HepG2 (cell line): ENCODE data around the gene SH3BP2. TPM values are rescaled to one million over a fixed set of nuclear protein-coding genes. Genes with fewer than 3 reads are reported as not detected.
A peak's percentile ranks its signal among the peaks of the same experiment; 100 is the strongest.

Source experiments
- FOSL2 ChIP-seq: sonication (generic); formaldehyde crosslinking; IDR thresholded peaks from 2 replicates; pipeline ENCODE4 v1.4.0; 2020; ENCODE audit warnings: missing genetic modification reagents
- HNRNPL ChIP-seq: fragments of 200-400 bp; formaldehyde crosslinking; IDR thresholded peaks from 2 replicates; pipeline ENCODE4 v1.6.1; 2017; ENCODE audit warnings: mild to moderate bottlenecking, low read depth, low read length
- KDM3A ChIP-seq: IDR thresholded peaks from 2 replicates; pipeline ENCODE4 v1.6.1; 2018; ENCODE audit warnings: low read depth, missing compliant biosample characterization
- MAFF ChIP-seq: IDR thresholded peaks from 2 replicates; pipeline ENCODE4 v1.6.1; 2011; ENCODE audit warnings: low read depth, low read length, improper control_type of control experiment
- POLR2A ChIP-seq, 2 experiments: IDR thresholded peaks; 2 replicates each; pipeline ENCODE4 v1.6.1; 2011; ENCODE audit warnings: low read depth in 2 of 2, low read length in 2 of 2, mild to moderate bottlenecking in 1 of 2, moderate library complexity in 1 of 2; ENCODE audit not compliant: insufficient read depth in 1 of 2
- TP53 ChIP-seq: sonication (generic); formaldehyde crosslinking; conservative IDR thresholded peaks from 2 replicates; pipeline ENCODE4 v1.4.0; 2020; ENCODE audit warnings: missing genetic modification reagents
- ZNF569 ChIP-seq: sonication (generic); formaldehyde crosslinking; IDR thresholded peaks from 2 replicates; pipeline ENCODE4 v1.5.0; 2020; ENCODE audit warnings: mild to moderate bottlenecking, missing genetic modification reagents, moderate library complexity, borderline replicate concordance
- polyA plus RNA-seq, 8 experiments: library from polyadenylated mRNA; depleted of rRNA in 3 of 8; stranded (reverse) in 7 of 8; unstranded in 1 of 8; fragments of >200 nt; fragmentation: Illumina TruSeq in 4 of 8; extraction: Trizol in 4 of 8; gene quantifications; 2 replicates each; pipeline versions ENCODE4 v1.2.1 to v1.2.3, GENCODE V29; 2011 to 2016; ENCODE audit warnings: low read depth in 4 of 8, missing spikeins in 1 of 8, mixed read lengths in 1 of 8; ENCODE audit not compliant: insufficient read depth in 1 of 8
- total RNA-seq, 5 experiments: library from RNA; depleted of rRNA; stranded (reverse); fragments of >200 nt; fragmentation: Illumina TruSeq; extraction: Trizol; gene quantifications; 2 replicates each; pipeline ENCODE4 v1.2.3, GENCODE V29; 2016; ENCODE audit warnings: low read depth in 1 of 5
- TF ChIP-seq, protein P1 (sequence below): sonication (generic); formaldehyde crosslinking; IDR thresholded peaks from 2 replicates; pipeline ENCODE4 v1.5.0; 2020; ENCODE audit warnings: mild to moderate bottlenecking, missing genetic modification reagents
- TF ChIP-seq, protein P2 (sequence below): IDR thresholded peaks from 2 replicates; pipeline ENCODE4 v1.6.1; 2012; ENCODE audit warnings: low read depth, low read length, improper control_type of control experiment
- TF ChIP-seq, protein P3 (sequence below): sonication (generic); formaldehyde crosslinking; IDR thresholded peaks from one replicate; pipeline ENCODE4 v1.5.1; 2020; ENCODE audit warnings: mild to moderate bottlenecking, missing genetic modification reagents; ENCODE audit errors: not compliant biosample characterization
- TF ChIP-seq, protein P4 (sequence below): sonication (generic); formaldehyde crosslinking; IDR thresholded peaks from 2 replicates; pipeline ENCODE4 v1.5.1; 2020; ENCODE audit warnings: missing genetic modification reagents, mild to moderate bottlenecking, borderline replicate concordance
- TF ChIP-seq, protein P5 (sequence below): sonication (generic); formaldehyde crosslinking; IDR thresholded peaks from 2 replicates; pipeline ENCODE4 v1.4.0; 2020; ENCODE audit warnings: mild to moderate bottlenecking, low read depth, missing genetic modification reagents

Gene SH3BP2
- total and polyA plus RNA-seq, 2 of the 13 experiments (the other 11 are each of a cell fraction or from before 2014, with no cell fraction given): 16.9 to 34.5 TPM

DNA sequence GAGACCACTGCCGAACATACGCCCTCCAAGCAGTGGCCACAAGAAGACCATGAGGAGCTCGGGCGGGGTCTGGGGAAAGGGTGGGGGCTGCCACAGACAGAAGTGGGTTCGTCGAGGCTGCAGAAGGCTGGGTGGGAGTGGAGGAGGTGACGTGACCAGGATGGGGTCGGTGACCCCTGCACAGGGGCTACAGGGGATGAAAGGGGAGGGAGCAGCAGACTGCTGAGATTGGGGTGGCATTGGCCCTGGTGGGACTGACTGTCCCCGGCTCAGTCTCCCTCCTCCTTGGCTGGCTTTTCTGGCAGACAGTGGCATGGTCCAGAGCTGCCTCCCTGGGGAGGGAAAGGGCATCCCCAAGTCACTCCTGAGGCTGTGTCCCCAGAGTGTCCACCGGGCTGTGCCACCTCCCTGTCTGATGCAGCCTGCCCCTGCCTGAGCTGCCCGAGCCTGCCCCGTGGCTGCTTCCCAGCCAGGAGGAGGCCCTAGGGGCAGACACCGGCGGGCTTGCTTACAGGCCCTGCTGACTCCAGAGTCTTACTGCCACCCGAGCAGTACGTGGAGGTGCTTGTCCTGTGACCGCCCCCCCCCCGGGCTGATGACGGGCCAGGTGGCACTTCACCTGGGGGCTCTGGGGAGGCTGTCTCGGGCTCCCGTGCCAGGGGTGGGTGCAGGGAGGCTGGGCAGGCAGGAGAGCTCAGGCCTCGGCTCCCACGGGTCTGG lies 7.2 kb downstream of the SH3BP2 start (continued):
- TF ChIP-seq, protein P1, sequence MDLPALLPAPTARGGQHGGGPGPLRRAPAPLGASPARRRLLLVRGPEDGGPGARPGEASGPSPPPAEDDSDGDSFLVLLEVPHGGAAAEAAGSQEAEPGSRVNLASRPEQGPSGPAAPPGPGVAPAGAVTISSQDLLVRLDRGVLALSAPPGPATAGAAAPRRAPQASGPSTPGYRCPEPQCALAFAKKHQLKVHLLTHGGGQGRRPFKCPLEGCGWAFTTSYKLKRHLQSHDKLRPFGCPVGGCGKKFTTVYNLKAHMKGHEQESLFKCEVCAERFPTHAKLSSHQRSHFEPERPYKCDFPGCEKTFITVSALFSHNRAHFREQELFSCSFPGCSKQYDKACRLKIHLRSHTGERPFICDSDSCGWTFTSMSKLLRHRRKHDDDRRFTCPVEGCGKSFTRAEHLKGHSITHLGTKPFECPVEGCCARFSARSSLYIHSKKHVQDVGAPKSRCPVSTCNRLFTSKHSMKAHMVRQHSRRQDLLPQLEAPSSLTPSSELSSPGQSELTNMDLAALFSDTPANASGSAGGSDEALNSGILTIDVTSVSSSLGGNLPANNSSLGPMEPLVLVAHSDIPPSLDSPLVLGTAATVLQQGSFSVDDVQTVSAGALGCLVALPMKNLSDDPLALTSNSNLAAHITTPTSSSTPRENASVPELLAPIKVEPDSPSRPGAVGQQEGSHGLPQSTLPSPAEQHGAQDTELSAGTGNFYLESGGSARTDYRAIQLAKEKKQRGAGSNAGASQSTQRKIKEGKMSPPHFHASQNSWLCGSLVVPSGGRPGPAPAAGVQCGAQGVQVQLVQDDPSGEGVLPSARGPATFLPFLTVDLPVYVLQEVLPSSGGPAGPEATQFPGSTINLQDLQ (CRISPR knock-in tag): 0 out of 2 replicates have a peak, but pooled peaks have one; percentile 11
- TF ChIP-seq KDM3A (CRISPR knock-in tag): no peak
- TF ChIP-seq, protein P2, sequence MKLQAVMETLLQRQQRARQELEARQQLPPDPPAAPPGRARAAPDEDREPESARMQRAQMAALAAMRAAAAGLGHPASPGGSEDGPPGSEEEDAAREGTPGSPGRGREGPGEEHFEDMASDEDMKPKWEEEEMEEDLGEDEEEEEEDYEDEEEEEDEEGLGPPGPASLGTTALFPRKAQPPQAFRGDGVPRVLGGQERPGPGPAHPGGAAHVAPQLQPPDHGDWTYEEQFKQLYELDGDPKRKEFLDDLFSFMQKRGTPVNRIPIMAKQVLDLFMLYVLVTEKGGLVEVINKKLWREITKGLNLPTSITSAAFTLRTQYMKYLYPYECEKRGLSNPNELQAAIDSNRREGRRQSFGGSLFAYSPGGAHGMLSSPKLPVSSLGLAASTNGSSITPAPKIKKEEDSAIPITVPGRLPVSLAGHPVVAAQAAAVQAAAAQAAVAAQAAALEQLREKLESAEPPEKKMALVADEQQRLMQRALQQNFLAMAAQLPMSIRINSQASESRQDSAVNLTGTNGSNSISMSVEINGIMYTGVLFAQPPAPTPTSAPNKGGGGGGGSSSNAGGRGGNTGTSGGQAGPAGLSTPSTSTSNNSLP: no peak
- TF ChIP-seq, protein P3, sequence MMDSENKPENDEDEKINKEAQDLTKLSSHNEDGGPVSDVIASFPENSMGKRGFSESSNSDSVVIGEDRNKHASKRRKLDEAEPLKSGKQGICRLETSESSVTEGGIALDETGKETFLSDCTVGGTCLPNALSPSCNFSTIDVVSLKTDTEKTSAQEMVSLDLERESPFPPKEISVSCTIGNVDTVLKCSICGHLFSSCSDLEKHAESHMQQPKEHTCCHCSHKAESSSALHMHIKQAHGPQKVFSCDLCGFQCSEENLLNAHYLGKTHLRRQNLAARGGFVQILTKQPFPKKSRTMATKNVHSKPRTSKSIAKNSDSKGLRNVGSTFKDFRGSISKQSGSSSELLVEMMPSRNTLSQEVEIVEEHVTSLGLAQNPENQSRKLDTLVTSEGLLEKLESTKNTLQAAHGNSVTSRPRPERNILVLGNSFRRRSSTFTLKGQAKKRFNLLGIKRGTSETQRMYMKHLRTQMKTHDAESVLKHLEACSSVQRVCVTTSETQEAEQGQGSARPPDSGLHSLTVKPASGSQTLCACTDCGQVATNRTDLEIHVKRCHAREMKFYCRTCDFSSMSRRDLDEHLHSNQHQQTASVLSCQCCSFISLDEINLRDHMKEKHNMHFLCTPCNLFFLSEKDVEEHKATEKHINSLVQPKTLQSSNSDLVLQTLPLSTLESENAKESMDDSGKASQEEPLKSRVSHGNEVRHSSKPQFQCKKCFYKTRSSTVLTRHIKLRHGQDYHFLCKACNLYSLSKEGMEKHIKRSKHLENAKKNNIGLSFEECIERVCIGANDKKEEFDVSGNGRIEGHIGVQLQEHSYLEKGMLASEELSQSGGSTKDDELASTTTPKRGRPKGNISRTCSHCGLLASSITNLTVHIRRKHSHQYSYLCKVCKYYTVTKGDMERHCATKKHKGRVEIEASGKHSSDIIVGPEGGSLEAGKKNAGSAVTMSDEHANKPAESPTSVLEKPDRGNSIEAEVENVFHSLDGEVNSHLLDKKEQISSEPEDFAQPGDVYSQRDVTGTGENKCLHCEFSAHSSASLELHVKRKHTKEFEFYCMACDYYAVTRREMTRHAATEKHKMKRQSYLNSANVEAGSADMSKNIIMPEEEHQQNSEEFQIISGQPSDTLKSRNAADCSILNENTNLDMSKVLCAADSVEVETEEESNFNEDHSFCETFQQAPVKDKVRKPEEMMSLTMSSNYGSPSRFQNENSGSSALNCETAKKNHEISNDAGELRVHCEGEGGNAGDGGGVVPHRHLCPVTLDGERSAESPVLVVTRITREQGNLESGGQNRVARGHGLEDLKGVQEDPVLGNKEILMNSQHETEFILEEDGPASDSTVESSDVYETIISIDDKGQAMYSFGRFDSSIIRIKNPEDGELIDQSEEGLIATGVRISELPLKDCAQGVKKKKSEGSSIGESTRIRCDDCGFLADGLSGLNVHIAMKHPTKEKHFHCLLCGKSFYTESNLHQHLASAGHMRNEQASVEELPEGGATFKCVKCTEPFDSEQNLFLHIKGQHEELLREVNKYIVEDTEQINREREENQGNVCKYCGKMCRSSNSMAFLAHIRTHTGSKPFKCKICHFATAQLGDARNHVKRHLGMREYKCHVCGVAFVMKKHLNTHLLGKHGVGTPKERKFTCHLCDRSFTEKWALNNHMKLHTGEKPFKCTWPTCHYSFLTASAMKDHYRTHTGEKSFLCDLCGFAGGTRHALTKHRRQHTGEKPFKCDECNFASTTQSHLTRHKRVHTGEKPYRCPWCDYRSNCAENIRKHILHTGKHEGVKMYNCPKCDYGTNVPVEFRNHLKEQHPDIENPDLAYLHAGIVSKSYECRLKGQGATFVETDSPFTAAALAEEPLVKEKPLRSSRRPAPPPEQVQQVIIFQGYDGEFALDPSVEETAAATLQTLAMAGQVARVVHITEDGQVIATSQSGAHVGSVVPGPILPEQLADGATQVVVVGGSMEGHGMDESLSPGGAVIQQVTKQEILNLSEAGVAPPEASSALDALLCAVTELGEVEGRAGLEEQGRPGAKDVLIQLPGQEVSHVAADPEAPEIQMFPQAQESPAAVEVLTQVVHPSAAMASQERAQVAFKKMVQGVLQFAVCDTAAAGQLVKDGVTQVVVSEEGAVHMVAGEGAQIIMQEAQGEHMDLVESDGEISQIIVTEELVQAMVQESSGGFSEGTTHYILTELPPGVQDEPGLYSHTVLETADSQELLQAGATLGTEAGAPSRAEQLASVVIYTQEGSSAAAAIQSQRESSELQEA (CRISPR knock-in tag): no peak
- TF ChIP-seq, protein P4, sequence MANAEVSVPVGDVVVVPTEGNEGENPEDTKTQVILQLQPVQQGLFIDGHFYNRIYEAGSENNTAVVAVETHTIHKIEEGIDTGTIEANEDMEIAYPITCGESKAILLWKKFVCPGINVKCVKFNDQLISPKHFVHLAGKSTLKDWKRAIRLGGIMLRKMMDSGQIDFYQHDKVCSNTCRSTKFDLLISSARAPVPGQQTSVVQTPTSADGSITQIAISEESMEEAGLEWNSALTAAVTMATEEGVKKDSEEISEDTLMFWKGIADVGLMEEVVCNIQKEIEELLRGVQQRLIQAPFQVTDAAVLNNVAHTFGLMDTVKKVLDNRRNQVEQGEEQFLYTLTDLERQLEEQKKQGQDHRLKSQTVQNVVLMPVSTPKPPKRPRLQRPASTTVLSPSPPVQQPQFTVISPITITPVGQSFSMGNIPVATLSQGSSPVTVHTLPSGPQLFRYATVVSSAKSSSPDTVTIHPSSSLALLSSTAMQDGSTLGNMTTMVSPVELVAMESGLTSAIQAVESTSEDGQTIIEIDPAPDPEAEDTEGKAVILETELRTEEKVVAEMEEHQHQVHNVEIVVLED (CRISPR knock-in tag): no peak
- TF ChIP-seq ZNF569 (CRISPR knock-in tag): no peak
- TF ChIP-seq, protein P5, sequence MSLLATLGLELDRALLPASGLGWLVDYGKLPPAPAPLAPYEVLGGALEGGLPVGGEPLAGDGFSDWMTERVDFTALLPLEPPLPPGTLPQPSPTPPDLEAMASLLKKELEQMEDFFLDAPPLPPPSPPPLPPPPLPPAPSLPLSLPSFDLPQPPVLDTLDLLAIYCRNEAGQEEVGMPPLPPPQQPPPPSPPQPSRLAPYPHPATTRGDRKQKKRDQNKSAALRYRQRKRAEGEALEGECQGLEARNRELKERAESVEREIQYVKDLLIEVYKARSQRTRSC (CRISPR knock-in tag): no peak
- no peak for TF ChIP-seq FOSL2
- no peak for TF ChIP-seq TP53 (CRISPR knock-in tag)
- TF ChIP-seq HNRNPL: peak; percentile 90
- no peak for TF ChIP-seq MAFF
- TF ChIP-seq POLR2A (IDR thresholded peaks at IDR 0.05; ENCODE audit: insufficient read depth in 1 of 2, low read depth in 2 of 2, low read length in 2 of 2): no peak; a peak in 1 of 4 replicates
